ENCODE results near the gene WIZ. TPM values are rescaled to one million over a fixed set of nuclear protein-coding genes. Genes with fewer than 3 reads are reported as not detected.
"Not testable (repeated sequence)": the region's sequence is repeated elsewhere in the genome, so short reads cannot be mapped to it uniquely, and the experiment has no call there.

WIZ gene
- total RNA-seq, 1 experiment from 2014 or later = 18.4 TPM

GRCh38 chr19:15404097-15404779 lies 45.5 kb downstream of the WIZ start:
- DNase-seq (ENCODE audit: low spot score) = no peak

DNA sequence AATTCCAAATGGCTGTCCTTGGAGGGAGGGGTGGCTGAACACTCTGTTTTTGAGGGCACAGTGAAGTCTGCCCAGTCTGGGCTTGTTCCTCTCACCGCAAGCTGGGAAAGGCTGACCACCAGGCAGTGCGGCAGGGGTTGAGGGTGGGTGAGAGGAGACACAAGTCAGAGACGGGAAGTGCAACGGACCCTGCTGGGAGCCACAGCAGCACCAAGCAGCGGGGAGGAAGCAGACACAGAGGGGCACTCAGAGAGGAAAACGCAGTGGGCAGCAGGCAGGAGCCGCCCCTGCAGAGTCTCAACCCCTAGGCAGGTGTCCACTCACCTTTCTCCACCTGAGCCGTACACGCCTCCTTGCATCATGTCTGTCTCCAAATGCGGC lies 46.6 kb downstream of the WIZ start:
- DNase-seq (ENCODE audit: low spot score) = no peak

GRCh38 chr19:15402411-15403150 lies 47.2 kb downstream of the WIZ start:
- DNase-seq (ENCODE audit: low spot score) = no peak

DNA sequence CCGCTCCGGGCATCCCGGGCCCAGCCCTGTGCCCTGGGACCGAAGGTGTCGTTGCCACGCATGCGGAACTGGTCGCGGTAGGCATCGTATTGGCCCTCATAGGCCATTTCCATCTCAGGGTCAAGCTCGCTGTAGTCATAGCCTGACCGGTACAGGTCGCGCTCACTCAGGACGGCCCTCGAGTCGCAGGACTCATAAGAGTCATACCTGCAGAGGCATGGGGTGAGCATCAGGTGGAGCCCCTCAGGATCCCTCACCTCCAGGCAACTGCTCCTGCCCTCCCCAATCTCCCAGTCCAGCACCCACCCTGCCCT lies 48.4 kb downstream of the WIZ start:
- DNase-seq (ENCODE audit: low spot score) = no peak

DNA sequence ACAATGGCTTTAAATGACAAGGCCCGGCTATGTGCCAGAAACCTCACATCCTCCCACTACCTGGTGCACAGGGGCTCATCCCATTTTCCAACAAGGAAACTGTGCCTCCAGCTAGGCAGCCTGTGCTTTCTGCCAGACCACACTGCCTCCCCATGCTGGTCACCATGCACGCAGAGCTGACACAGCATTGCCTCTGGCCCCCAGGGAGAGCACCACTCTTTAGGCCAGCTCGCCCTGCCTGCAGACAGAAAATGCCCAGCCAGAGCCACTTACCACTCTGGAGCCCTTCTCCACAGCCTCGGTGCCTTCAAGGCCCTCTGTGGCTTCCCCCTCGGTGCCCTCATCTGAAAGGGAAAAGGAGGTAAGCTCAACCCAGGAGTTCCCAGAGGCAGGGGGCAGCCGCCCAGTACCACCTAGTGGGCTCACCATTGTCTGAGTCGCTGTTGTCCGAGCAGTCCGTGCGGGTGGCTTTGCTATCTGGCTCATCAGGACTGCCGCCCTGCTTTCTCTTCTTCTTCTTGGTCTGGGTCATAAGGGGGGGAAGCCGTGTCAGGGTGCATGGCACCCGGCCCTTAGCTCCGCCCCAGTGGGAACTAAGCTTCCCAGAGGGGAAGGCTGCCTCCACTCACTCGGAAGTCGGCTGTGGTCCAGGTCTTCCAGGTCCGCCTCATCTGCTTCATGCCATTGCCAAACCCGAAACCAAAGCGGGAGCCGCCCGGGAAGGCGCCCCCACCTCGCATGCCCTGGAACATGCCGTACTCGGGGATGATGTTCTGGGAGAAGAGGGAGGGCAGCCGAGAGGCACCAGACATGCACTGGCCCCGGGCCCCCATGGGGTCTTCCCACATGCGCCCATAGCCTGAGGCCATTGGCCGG lies 49.0 kb downstream of the WIZ start:
- no peak for DNase-seq (ENCODE audit: low spot score)

- no peak for DNase-seq (ENCODE audit: low spot score)
These were observed 50.1 kb downstream of the WIZ start for GRCh38 chr19:15399635-15400034.

GRCh38 chr19:15399234-15399515 lies 50.6 kb downstream of the WIZ start:
- no peak for DNase-seq (ENCODE audit: low spot score)

- no peak for DNase-seq (ENCODE audit: low spot score)
These were observed 51.1 kb downstream of the WIZ start for GRCh38 chr19:15398501-15399233.

- no peak for DNase-seq (ENCODE audit: low spot score)
These were observed 52.0 kb downstream of the WIZ start for GRCh38 chr19:15397782-15398181.

DNA sequence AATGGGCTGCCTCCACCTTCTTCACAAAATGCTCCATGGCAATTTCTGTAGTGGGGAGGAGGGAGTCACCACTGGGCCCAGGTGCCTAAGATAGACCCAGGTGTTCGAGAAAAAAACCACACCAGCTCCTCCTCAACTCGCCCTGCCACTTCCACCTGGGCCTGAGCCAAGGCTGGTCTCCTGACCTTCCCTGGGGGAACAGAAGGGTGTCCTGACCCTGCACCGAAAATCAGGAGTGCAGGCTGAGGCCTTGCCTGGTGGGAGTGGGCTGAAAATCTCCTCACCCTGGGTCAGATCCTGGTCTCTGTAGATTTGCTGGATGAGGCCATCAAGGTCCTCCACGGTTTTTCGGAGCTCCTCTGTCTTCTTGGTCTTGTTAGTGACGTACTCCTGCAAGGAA lies 52.5 kb downstream of the WIZ start:
- DNase-seq (ENCODE audit: low spot score) = no peak

DNA sequence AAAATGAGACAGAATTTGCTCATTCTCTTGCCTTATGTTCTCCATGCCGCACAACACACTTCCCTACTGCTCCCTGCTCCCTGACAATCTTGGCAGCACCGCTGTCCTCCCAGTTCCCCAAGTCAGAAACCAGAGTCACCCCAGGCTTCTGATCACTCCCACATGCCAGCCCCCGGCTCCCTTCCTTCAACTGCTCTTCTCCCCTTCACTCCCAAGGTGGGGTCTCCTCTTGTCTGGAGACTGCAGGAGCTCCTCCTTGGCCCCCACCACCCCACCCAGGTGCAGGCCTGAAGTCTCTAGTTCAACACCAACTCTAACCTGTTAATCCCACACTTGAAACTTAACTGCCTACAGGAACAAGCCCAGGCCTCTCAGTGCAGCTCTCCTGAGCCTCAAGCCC lies 53.3 kb downstream of the WIZ start:
- no peak for DNase-seq (ENCODE audit: low spot score)

DNA sequence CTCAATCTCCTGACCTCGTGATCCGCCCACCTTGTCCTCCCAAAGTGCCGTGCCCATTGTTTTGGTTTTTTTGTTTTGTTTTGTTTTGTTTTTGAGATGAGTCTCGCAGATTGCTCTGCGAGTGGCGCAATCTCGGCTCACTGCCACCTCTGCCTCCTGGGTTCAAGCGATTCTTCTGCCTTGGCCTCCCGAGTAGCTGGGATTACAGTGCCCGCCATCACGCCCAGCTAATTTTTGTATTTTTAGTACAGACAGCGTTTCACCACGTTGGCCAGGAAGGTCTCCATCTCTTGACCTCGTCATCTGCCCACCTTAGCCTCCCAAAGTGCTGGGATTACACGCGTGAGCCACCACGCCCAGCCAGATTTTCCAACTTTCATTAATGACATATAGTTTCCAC lies 54.5 kb downstream of the WIZ start:
- DNase-seq (ENCODE audit: low spot score) = not testable (repeated sequence)

- no peak for DNase-seq (ENCODE audit: low spot score)
These were observed 55.3 kb downstream of the WIZ start for GRCh38 chr19:15394426-15394825.

DNA sequence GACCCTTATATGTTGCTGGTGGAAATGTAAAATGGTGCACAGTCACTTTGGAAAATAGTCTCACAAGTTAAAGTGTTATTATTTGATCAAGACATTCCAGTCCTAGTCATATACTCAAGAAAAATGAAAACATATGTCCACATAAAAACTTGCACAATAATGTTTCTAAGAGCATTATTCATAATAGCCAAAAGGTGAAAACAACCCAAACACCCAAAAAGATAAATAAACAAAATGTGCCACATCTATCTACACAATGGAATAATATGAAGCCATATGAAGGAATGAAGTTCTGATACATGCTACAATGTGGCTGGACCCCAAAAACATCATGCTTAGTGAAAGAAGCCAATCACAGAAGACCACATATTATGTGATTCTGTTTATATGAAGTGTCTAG lies 55.8 kb downstream of the WIZ start:
- no peak for DNase-seq (ENCODE audit: low spot score)

DNA sequence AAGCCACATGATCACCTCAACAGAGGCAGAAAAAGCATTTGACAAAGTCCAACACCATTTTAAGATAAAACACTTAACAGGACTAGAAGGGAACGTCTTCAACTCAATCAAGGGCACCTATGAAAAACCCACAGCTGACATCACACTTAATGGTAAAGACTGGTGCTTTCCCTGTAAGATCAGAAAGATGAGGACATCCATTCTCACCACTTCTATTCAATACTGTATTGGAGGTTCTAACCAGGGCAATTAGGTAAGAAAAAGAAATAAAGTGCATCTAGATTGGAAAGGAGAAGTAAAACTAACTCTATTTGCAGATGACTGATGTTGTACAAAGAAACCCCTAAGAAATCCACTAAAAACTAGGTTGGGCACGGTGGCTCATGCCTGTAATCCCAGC lies 58.9 kb downstream of the WIZ start:
- DNase-seq (ENCODE audit: low spot score) = no peak

- DNase-seq (ENCODE audit: low spot score) = no peak
These were observed 67.9 kb downstream of the WIZ start for GRCh38 chr19:15381864-15382263.

GRCh38 chr19:15381429-15381828 lies 68.3 kb downstream of the WIZ start:
- DNase-seq (ENCODE audit: low spot score) = no peak

DNA sequence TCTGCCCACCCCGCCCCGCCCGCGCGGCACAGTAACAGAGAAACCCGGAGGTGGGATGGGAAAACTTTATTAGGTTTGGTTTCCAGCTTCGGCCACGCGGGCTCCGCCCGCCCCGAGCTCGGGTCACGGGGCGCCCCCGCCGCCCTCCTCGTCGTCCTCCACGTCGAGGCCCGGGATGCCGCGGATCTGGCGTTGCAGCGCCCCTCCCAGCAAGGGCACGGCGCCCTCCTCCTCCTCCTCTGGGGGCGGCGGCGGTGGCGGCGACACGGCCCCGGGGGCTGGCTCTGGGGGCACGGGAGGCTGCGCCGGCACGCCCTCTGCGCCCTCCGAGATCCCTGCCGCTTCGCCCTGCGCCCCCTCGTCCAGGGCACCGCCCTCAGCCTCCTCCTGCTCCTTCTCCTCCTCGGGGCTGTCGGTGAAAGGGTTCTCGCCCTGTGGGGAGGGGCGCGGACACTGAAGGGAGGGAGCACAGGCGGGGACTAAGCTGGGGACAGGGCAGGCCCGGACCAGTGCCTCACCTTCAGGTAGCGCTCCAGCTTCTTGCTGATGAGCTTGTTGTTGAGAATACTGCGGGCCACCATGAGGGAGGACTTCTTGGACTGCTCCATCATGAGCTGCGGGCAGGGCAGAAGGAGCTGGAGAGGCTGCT lies 69.6 kb downstream of the WIZ start:
- DNase-seq (ENCODE audit: low spot score) = peak; percentile 66

DNA sequence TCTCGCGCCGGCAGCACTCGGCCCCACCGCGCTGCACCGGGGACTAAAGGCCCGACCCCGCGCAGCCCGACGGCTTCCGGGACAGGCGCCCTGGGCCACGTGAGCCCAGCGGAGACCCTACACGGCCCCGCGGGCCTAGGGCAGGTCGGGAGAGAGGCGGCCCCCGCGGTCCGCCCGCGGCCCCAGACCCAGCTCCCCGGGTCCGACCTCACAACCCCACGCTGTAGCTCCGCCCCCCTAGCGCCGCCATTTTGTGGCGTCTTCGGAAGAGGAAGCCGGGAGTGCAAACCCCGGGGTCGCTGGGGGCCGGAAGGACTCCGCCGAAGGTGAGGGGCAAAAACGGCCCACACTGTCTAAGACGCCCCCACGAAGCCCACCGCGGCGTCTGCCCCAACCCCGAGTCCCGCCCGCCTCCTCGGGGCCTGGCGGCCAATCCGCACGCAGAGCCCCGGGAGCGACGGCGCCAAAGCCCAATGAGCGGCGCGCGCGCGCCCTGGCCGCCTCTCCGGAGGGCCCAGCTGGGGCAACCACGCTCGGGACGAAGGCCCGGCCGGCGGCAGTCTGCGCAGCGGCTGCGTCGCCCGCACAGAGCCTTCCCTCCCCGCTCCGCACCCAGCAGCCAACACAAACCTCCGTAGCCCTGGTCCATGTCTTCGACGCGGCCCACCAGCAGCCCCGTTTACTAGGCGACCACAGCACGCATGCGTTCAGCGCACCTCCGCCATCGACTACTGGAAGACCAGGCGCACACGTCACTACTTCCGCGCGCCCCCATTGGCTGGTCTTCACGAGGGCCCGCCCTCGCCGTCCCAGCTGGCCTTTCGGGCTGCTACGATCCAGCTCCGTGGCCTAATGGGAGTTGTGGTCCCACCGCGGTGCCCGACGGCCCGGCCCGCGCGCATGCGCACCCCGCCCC lies 70.4 kb downstream of the WIZ start, which contains the start of gene AKAP8:
Gene AKAP8, minus strand, starts transcription at position 705 of the 916 bp plus-strand sequence. Its CDS starts 56 bp downstream, at position 649.
- DNase-seq (ENCODE audit: low spot score) = peak; percentile 95

DNA sequence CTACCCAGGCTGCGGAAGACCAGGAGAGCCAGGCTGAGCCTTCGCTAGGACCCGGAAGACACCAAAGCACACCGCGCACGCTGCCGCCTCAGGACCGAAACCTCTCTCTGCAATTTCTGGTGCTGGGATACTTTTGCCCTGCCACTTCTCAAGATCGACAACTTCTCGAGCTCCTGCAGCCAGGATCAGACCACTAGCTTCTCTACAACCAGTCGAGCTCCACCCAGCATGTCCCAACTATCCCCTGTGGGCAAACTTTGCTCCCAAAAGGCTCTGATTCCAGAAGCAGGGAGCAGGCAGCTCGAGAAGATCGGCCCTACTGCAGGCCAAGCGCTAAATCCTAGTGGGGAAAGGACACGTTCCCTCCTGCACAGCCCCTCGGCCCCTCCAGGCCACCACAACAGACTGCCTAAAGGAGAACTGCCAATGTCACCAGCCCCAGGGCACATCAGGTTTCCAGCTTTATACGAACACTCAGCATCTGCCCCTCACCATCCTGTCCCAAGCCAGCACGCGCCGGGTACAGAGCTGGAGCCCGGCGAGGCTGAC lies 71.1 kb downstream of the WIZ start:
- peak; percentile 62 for DNase-seq (ENCODE audit: low spot score)

Data from HT-29 (cell line).